NCI-H2081 treated with DMSO at 0.1 percent for 48 hours (cell line): ENCODE results near the gene MGLL.

Experiments used
- DNase-seq: peaks from one replicate; lab custom pipeline; 2025; lab: John Stamatoyannopoulos, UW

The MGLL gene

DNA sequence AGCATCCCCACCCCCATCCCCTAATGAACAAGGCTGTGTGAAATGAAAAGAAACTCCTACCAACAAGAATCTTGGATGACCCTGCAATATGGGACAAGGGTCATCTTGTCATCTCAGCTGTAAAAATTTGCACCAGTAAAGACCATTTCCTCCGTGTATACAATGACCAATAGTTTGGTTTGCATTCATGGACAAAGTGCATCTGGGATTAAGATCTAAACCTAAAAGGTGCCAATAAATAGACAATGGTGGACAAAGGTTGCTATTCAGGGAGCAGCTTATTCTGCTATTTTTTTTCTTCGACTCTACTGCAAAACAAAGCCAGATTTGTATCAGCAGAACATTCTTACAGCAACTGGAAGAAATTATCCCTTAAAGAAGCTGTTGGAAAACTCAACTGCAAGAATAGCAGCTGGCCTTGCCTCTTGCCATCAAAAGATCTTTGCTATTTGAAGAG lies 8.0 kb downstream of the MGLL start:
- DNase-seq, result no peak

DNA sequence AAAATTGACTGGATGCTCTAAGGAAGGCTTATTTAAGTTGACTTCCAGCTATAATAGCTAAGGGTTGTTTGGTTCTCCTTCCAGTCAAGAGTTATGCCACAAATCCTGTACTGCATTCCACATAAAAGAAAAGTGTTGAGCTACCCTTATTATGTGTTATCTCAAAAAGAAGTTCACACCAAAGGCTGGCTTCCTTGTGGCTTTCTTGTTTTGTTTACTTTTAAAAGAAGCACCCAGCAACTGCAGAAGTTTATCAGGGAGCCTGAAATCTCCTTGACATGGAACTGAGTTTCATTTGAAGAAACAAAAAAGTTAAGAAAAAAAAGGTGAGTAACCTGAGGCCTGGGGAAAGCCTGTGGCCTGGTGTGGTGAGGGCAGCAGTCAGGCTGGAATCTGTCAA lies 10.2 kb downstream of the MGLL start:
- DNase-seq, result no peak

DNA sequence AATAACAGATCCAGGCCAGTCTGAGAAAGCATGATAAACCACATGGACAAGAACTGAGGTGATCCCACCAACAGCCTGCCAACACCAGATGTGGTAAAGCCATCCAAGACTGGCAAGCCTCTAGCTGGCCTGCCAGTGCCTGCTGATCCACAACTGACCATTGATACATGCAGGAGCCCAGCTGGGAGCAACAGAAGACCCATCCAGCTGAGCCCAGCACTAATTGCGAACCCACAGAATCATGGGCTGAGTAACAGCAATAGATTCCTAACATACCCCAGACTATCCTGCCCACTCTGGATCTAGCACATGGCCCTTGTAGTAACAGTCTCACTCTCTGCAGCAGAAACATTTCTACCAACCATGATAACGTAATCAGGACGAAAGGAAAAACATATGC lies 10.6 kb downstream of the MGLL start:
- no peak for DNase-seq

DNA sequence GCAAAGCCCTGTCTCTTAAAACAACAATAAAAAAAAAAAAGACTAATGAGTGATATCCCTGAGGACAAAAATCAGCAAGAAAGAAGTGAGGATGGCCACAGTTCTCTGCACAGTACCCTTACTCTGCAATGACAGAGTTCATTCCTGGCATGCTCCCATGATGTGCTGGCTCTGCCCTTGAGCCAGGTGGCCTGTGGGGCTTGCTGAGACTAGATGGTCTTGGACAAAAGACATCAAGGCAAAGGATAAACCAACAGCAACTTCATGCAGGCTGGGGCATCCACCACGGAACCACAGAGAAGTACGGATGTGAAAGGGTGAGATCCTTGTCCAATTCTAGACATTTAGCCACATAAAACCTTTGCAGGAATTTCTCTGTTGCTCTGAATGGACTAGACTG lies 12.7 kb downstream of the MGLL start:
- no peak for DNase-seq

DNA sequence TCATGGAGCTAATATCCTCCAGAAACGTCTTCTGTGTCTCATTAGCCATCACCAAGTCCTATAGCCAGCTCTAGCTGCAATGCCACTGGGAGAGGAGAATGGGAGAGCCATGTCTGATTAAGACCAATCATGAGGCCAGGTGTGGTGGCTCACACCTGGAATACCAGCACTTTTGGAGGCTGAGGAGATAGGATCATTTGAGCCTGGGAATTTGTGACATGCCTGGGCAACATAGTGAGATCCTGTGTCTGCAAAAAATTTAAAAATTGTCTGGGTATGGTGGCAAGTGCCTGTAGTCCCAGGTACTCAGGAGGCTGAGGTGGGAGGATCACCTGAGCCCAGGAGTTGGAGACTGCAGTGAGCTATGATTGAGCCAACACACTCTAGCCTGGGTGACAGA lies 13.1 kb downstream of the MGLL start:
- no peak for DNase-seq

DNA sequence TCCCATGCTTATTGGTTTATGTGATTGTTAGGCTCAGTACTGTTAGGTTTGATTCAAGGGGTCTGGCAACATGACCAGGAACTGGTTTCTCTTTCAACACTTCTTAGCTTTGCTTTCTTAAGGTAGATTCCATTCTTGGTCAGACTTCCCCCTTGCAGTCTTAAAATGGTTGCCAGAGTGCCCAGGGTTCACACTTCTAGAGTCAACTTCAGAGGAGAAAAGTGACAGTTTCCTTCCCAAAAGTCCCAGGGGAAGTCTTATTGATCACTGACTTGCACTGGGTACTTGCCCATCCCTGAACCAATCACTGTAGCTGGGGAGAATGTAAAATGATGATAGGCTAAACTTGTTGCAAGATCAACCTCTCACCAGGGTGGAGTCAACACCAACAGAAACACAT lies 14.1 kb downstream of the MGLL start:
- no peak for DNase-seq

DNA sequence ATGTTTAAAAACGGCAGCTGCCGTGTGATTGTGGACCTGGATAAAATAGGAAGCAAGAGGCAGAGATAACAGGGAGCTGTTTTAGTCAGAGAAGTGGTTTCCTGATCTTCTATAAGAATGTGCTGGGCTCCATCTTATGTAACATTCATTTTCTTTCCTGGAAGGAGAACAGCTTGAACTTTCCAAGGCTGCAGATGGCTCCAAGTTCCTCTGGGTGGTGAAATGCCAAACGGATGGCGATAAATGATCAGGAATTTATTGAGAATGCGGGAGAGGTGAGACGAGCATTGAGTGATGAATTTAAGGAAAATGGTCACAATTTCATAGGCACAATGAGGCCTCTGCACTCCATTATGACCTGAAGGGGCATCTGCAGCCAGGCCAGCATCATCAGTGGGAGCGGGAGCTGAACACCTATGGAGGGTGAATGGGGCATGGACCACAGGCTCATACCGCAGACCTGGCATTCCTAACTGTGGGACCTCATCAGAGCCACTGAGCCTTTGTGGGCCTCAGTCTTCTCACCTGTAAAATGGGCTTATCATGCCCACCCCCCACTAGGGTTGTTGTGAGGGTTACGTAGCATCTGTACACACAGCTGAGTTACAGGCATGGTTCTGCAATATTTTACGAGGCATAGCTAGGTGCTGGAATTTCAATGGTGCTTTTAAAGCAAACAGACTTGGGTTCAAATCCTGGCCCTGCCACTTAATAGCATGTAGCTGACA lies 17.1 kb downstream of the MGLL start:
- no peak for DNase-seq

DNA sequence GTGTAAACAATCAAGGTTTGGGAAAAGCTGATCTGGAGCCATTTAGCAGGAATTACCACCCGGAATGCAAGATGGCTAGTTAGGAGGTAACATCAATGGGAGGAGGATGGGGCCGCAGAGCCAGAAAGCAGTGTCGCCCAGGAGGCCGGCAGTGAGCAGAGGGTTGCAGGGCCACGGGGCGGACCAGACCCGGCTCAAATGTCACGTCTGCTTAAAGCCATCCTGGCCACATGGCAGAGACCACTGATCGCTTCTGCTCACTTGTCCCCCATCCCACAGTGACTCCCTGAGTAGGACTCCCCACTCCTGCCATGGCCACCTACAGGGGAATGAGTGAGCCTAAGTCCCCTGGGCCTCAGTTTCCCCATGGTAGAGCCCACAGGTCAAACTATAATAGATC lies 18.2 kb downstream of the MGLL start:
- no peak for DNase-seq

DNA sequence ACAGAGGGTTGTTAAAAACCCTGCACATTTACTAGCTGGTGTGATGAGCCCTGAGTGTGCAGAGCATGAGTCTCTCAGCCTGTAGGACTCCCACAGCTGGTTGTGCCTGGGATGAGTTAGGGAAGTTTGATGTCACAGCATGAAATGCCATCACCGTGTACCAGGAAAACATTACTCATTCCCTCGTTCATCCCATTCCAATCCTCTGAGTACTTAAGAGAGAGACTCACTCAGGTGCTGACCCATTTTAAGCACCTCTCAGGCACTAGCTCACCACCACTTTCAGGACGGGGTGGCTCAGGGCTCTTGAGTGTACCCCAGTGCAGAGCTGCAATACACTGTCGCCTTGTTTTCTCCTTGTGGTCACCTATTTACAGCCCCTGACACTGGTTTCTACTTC lies 18.7 kb downstream of the MGLL start:
- DNase-seq, result no peak

DNA sequence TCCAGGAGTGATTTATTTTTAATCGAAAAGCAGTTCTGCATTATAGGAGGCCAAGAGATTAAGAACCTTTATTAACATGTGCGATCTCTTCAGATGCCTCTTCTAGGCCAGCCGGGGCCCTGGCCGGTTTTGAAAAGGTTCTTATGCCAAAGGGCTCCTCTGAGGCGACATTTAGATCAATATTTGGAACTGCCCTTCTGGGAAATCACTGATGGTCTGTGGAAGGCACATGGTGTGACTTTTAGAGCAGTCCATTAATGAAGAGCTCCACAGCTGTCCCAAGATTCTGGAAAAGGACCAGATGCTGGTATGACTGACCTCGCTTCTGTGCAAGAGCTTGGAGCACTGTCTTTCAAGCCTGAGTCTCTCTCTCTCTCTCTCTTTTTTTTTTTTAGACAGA lies 19.7 kb downstream of the MGLL start:
- no peak for DNase-seq

DNA sequence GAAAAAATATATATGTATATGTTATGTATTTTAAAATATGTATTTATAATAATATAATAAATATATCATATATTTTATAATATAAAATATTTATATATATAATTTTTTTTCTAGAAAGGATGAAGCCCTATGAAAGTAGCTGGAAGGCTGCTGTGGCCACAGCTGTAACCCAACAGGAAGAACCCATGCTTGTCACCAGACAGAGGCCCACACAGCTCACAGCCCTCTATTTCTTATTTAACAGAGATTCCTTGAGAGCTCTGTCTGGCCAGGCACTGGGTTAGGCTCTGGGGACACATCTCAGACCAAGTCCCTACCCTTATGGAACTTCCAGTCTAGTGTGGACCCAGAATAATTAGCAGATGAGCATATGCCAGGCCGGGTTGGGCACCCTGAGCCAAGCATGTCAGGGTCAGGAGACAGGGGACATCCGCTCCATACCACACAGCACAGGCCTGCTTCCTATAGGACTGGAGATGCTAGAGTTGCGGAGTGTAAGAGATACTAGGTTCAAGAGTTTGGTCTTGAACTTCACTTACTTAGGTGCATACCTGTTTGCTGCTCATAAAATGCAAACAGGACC lies 20.5 kb downstream of the MGLL start:
- DNase-seq, result no peak

DNA sequence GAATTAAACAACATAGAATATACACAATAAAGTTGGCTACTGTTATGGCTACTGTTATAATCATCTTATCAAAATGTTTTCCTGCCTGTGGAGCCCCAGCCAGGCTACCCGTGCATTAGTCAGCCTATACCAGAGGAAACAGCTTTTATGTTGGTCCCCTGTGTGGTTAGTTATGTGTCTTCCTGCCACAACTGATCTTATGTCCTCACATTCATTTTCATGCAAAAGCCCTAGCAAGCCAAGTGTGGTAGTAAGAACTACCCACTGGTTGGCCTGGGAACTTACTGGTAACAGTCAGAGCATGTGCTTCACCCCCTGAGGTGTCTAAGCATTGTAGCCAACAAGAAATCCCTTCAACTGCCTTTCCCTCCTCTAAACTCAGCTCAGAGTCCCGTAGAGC lies 21.8 kb downstream of the MGLL start:
- no peak for DNase-seq

DNA sequence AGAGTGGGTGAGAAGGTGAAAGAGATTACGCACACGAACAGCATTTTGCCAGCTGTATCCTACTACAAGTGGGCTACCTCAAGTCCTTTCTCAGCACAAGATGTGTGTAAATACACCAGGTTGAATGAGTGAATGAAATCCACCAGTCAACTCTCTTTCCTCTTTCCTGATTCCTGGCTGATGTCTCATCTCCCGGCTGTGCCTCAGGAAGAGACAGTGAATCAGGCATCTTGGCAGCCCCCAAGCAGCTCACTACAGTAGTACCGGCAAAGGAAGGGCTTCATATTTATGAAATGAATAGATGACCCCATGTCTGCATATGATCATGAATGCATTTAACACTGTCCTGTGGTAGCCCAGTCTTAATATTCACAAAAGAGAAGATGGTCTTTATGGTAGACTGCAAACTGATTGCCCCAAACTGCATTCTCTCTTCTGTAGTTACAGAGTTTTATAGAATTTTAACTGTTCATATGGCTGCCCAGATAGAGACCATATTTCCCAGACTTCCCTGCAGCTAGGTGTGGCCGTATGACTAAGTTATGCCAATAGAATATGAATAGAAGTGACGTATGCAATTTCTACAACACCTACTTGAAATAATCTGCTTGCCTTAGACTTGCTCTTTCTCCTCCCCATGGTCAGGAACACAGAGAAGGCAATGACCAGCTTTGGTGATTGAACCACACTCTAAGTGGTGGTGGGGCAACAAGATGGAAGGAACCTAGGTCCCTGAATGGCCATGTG lies 22.7 kb downstream of the MGLL start:
- DNase-seq, result no peak

DNA sequence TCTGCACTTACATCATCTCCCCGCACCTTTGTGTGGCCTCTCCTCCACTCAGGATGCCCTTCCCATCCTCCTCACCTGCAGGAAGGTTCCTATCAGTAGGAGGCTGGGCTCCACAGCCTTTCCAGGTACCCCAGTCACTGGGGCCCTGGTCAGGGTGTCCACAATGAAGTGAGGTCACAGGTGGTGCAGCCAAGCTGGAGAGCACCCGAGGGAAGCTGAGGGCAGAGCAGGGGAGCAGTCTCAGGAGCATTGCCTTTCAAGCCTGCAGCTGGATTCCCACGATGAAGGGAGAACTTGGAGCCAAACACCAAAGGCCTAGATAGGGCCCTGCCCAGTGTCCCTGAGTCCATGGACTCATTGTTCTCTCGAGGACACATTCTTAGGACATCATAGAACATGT lies 23.6 kb downstream of the MGLL start:
- no peak for DNase-seq

DNA sequence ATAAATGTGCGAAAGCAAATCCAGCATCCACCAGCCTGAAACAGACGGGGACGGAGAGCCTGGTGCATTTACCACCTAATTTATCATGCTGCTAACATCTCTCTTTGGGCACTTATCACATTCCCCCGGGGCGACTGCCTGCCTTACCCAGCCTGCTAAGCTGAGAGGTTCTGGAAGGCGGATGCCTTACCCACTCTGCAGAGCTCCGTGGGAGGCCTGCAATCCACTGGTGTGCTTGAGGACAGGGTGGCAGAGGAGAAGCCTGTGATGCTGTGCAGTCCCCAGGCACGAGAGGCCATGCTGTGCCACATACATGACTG lies 25.5 kb downstream of the MGLL start:
- no peak for DNase-seq

DNA sequence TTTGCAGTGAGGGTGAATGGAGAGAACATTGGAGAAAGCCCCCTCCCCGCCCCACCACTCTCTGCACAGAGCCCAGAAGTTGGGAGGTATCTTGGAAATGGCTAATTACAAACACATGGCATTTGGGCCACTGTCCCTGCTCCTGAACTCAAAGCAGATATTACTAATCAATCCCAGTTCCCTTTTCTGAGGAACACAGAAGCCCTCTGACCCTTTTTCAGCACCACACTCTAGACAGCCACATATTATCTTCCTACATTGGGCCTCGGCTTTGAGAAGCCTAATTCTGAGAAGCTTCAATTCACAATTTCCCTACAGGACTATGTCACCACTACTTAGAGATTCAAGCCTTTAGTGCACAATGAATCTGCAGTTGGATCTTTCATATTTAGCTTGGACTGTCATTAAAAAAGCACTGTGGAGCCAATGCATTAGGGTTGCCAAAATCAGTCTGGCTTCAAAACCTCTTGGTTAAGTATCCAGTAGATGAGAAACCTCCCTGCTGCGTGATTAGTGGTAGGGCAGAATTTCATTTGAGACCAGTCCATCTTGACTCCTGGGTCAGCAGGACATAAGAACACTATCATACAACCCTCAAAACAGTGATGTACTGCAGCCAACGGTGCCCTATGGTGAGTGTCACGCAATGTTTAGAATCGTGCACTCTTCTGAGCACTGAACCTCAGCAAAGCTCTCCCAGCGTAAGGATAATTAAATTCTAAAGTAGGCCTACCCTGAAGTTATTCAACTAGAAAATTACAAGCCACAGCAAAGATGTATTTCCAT lies 26.1 kb downstream of the MGLL start:
- DNase-seq, result peak; percentile 24

DNA sequence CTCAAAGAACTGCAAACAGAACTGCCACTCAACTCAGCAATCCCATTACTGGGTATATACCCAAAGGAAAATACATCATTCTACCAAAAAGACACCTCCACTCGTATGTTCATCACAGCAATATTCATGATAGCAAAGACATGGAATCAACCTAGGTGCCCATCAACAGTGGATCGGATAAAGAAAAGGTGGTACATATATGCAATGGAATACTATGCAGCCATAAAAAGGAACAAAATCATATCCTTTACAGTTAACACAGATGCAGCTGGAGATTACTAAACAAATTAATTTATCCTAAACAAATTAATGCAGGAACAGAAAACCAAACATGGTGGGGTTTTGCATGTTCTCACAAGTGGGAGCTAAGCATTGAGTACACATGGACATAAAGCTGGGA lies 27.3 kb downstream of the MGLL start:
- no peak for DNase-seq

DNA sequence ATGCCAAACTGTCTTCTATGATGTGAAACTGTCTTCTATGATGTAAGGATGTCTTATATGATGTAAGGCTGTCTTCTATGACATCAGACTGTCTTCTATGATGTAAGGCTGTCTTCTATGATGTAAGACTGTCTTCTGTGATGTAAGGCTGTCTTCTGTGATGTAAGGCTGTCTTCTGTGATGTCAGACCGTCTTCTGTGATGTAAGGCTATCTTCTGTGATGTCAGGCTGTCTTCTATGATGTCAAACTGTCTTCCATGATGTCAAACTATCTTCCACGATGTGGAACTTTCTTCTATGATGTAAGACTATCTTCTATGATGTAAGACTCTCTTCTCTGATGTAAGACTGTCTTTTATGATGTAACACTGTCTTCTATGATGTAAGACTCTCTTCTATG lies 27.9 kb downstream of the MGLL start:
- DNase-seq, result no peak

DNA sequence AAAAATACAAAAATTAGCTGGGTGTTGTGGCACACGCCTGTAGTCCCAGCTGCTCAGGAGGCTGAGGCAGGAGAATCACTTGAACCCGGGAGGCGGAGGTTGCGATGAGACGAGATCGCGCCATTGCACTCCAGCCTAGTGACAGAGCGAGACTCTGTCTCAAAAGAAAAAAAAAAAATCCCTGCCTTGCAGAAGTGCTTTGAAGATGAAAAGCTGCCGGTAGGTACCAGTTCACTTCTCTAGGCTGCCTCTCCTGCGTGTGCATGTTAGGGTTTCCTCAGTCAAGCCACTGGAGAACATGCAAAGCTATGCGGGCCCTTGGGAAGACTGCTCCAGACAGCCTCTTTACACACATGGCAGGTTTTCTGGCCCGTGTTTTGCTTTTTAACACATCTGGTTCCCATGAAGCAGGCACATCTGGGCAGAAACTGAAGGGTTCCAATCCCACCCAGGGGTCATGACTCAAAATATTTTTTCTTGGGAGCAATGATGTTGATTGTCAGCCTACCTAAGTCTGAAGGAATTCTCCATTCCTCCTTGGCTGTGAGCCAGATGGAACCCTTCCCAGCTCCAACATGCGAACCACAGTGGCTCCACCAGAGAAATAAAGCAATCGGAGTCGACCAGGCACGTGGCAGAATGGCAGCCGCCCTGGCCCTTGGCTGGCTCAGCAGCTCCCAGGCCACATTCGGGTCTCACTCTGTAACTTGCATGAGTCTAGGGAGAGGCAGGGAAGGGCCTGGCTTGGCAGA lies 29.6 kb downstream of the MGLL start:
- DNase-seq, result no peak

DNA sequence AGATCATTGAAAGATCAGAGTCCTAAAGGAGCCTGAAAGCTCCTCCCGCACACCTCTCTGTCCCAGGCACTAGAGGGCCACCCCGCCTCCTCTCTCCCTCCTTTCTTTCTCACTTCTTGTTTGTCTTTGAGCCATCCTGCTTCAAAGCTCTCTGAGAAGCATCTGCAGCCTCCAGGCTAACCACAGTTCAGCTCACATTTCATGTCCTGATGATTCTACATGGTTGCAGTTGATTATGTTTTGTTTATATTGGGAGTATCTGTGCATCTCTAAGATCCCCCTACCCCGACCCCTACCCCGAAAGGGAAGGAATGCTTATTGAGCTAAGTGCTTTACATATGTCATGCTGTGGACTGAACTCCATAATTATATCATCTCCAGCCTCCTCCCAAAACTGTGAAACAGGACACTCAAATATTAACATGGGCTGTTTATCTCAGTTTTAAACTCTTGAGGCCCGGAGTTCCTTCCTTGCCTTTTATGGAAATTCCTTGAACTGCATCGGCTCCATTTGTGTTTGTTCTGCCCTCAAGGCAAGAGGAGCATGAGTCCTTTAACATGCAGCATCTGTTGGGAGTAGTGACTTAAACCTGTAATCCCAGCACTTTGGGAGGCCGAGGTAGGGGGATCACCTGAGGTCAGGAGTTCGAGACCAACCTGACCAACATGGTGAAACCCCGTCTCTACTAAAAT lies 30.9 kb downstream of the MGLL start:
- DNase-seq, result no peak

DNA sequence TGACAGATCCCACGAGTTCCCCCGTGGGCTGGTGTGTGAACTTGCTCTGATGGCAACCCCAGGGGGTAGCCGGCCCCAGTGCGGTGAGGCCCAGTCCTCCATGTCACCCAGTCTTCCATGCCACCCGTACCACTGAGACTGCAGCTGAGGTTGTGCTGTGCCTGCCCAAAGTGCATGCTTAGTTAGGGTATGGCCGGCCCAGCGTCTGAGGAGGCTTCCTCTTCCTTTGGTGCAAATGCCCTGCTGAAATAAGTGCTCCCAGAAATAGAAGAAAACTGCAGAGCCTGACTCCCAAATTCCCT lies 31.5 kb downstream of the MGLL start:
- DNase-seq, result no peak
